Fibroblast of gingiva (primary cell): ENCODE measurements around the gene GRID2.
A peak's percentile ranks its signal among the peaks of the same experiment; 100 is the strongest.
"Not testable (repeated sequence)": the region's sequence is repeated elsewhere in the genome, so short reads cannot be mapped to it uniquely, and the experiment has no call there.

Experiments used
- DNase-seq: peaks from one replicate; pipeline ENCODE4 v3.0.0-alpha.2; 2011; ENCODE audit warnings: low read depth

GRID2 gene

DNA sequence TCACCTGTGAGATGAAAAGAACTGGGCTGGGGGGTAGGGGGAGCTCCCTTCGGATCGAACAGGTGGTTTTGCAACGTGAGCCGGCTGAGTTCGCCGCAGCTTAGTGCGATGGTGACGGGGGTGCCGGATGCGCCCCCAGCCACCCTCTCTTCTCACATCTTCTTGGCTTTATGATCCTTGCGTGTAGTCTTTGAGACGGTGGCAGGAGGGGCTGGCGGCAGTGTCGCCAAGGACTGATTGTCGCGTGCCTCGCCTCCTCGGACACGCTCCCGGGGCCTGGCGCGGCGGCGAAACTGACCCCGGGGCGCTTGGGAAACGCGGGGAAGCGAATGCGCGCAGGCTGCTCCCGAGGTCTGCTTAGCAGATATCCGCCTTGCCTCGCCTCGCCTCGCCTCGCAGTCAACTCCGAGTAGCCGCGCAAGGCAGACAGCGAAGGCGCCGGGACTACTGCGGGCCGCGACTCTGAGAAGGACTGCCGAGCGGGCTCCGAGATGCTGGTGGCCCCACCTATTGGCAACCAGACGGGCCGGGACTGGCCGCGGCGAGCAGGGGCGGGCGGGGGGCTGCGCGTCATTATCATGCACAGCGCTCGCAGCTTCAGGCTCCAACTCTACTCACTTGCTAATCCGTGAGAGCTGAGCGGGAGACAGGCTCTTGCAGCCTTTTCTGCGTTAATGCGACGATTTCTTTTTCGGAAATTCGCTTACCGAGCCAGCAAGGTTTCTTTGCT, 1.5 kb downstream of the GRID2 start:
- DNase-seq, result peak; percentile 44

GRCh38 chr4:92305878-92306520, 2.2 kb downstream of the GRID2 start:
- peak; percentile 1 for DNase-seq

- DNase-seq, result no peak
These were observed 3.4 kb downstream of the GRID2 start for GRCh38 chr4:92307181-92307580.

DNA sequence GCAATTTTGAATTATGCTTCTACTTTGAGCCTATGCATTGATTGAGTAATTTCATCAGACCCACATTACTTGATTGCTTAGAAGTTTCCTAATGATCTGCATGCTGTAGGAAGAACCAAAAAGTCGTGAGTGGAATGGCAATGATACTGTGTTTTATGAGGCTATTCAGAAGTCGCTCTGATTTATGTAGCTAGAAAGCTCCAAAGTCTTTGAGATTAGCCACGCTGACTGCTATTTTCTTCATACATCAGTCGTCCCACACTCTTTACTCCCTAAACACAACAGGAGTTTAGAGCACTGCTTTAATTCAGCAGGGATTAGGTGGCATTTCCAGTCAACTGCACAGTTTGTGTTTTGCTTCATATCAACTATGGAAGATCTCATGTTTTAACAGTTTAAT, 4.1 kb downstream of the GRID2 start:
- no peak for DNase-seq

- no peak for DNase-seq
These were observed 13.3 kb downstream of the GRID2 start for GRCh38 chr4:92317047-92317446.

GRCh38 chr4:92328095-92328494, 24.3 kb downstream of the GRID2 start:
- no peak for DNase-seq

- DNase-seq, result no peak
These were observed 29.2 kb downstream of the GRID2 start for GRCh38 chr4:92333016-92333415.

- peak; percentile 1 for DNase-seq
These were observed 31.1 kb downstream of the GRID2 start for GRCh38 chr4:92334716-92335350.

DNA sequence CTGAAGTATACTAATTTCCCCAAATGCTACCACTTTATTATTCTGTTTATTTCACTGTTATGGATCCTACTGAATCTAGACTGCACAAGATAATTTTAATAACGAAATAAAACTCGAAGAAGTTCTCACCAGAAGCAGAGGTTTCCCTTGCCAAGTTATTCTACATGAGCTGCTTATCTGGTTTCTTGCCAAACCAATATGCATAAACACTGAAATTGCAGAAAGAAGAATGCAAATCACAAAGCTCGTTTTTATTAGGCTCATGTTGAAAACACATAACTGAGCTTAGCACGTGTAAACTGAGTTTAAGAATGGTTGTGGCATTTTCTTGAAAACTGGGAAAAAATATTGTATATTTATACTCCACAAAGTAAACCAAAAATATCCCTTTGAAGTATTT, 35.9 kb downstream of the GRID2 start:
- DNase-seq, result peak; percentile 2

DNA sequence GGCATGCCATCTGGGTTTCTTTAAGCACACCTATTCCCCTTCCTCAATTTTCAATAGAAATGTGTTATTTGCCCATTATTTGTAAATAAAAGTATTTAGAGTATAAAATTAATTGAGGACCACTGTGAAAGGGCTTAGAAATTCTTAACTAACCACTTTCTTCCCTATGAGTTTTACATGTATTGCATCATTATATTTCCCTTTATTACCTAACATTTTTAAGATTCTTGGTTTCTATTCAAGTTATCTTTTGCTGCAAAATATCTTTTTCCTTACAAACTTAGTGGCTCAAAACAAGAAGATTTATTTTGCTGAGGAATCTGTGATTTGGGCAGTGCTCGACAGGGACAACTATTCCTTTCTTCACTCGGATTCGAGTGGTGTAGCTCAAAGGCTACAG, 40.5 kb downstream of the GRID2 start:
- DNase-seq, result no peak

DNA sequence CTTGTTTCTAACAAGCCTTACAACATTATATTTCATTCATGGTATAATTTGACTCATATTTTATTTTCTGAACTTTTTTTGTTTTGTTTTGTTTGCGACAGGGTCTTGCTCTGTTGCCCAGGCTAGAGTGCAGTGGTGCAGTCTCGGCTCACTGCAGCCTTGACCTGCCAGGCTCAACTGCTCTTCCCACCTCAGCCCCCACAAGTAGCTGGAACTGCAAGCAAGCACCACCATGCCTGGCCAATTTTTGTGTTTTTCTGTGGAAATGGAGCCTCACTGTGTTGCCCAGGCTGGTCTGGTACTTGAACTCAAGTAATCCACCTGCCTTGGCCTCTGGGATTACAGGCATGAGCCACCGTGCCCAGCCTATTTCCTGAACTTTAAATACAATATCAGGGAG, 42.5 kb downstream of the GRID2 start:
- DNase-seq, result no peak

DNA sequence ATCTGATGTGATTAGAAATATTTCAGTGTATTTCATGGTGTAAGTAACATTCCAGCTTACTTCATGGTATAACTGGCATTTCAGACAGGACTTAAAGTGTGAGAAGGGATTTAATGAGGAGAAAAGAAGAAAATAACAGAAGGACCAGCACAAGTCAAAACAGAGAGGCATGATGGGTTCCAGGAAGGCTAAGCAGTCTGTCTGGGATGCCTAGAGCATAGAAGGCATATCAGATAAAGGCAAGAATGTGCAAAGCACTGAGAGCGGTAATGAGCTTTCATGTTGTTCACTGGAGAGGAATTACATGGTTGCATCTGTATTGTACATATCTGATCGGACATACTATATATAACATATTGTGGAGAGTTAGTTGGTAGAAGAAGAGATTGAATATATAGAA, 54.2 kb downstream of the GRID2 start:
- no peak for DNase-seq

DNA sequence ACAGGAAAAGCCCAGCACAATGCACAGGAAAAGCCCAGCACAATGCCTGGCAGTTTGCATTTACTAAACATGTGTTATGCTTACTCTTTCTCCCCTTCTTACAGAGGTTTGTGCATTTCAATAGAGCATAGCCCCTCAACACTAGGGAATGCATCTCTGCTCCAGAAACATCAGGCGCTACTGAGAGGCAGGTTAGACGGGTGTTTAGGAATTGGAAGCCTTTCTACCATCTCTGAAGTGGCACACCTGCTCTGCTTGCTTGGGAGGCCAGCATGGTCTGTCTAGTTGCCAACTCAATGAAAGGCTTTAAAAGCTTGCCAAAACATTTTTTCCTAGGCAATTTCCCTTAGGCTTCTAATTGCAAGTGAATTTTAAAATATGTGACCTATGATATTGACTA, 55.7 kb downstream of the GRID2 start:
- no peak for DNase-seq

- DNase-seq, result no peak
These were observed 58.3 kb downstream of the GRID2 start for GRCh38 chr4:92362028-92362427.

DNA sequence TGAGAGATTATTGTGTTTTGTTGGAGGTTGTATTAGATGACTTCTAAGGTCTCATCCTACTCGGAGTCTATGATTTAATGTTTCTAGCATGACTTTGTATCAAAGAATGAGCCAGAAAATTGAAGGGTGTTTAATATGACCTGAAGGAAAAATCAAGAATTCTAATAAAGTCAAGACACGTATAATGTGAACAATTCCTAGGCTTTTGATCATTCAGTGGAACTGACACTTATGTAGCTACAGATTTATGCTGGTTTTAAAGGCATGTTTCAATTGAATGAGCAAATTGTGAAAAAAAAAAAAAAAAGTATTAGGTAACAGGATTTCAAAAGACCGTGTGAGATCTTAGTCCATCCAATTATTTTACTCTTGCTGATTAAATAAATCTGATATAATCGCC, 64.9 kb downstream of the GRID2 start:
- DNase-seq, result no peak

DNA sequence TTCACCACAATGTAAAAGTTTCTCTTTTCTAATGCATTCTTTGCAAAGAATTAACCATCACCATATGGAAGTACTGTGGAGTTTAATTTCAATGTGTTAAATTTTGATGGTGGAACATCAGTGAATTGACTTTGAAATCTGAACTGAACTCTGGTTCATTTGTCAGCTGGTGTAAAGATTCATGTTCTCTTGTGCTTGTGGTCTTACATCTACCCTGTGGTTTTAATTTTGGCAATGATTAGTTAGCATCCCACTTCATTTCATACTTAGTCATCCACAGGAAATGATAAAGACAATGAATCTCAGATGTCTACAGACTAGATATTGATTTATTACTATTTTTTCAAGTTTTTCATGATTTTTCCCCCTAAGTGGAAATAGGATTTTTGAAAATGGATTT, 77.8 kb downstream of the GRID2 start:
- no peak for DNase-seq

DNA sequence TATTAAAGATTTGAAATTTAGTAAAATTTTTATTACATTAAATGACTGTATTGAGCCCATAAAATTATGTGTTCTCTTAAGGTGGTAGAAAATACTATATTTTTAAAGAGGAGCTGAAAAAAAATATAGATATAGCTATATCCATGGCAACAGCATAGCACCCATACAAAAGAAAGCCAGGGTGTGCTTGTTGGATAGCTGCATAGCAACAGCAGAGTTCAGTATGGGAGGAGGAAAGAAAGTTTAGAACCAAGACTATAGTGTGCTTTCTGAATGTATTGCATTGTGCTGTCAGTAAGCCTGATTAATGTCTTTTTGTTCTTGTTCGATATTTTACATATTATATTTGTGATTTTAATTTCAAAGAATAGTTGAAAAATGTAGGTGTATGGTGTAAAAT, 78.4 kb downstream of the GRID2 start:
- no peak for DNase-seq

- peak; percentile 44 for DNase-seq
These were observed 83.8 kb downstream of the GRID2 start for GRCh38 chr4:92387459-92388069.

DNA sequence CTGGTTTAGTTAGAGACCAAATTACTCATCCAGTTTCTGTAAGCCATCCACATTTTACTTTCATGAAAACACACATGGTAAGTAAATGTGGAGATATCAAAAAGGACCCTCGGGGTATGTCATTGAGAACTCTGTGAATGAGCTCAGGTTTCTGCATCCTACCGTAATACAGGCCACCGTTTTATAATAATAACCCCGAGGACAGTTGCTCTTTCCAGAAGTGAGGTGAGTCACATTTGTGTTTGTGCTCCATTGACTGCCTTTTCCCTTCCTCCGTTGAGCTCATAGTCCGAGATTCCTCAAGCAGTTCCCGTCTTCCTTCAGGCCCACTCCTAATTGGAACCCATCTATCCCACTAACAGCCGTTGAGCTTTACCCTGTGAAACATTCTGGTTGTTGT, 95.3 kb downstream of the GRID2 start:
- DNase-seq, result no peak

DNA sequence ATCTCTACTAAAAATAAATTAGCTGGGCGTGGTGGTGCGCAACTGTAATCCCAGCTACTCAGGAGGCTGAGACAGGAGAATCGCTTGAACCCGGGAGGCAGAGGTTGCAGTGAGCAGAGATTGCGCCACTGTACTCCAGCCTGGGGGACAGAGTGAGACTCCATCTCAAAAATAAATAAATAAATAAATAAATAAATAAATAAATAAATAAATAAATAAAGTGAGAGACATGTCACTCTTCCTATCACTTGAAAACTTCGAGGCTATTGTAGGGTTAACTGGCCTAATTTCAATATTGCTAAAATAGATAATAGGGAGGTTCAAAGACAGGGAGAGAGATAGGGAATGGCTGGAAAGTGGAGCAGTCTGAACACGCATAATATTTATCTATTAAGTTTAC, 99.8 kb downstream of the GRID2 start:
- not testable (repeated sequence) for DNase-seq

GRCh38 chr4:92406488-92406887, 102.7 kb downstream of the GRID2 start:
- DNase-seq, result no peak

GRCh38 chr4:92421920-92422319, 118.2 kb downstream of the GRID2 start:
- DNase-seq, result no peak

- no peak for DNase-seq
These were observed 129.5 kb downstream of the GRID2 start for GRCh38 chr4:92433272-92433758.
